Endometrial microvascular endothelial cells (primary cell): Measurements from ENCODE around the gene FOSB. TPM values are rescaled to one million over a fixed set of nuclear protein-coding genes. Genes with fewer than 3 reads are reported as not detected.

Experiments
- in situ Hi-C: cut with HindIII; loops from 2 replicates; pipeline ENCODE4 v1.10.0; 2017; ENCODE audit warnings: low sequenced_read_pairs, low pct_unique_long_range_greater_than_20kb; ENCODE audit errors: inconsistent ontology term
- total RNA-seq: library from RNA; depleted of rRNA; stranded (reverse); fragments of >200 nt; gene quantifications from one replicate; pipeline ENCODE4 v1.2.3, GENCODE V29; 2015; ENCODE audit errors: inconsistent ontology term

The FOSB gene
- total RNA-seq, 1 donor from 2014 or later, result 0.84 TPM

GRCh38 chr19:45440873-45441654 is 26.7 kb upstream of the FOSB start:
- in situ Hi-C loops, result no loop called here

DNA sequence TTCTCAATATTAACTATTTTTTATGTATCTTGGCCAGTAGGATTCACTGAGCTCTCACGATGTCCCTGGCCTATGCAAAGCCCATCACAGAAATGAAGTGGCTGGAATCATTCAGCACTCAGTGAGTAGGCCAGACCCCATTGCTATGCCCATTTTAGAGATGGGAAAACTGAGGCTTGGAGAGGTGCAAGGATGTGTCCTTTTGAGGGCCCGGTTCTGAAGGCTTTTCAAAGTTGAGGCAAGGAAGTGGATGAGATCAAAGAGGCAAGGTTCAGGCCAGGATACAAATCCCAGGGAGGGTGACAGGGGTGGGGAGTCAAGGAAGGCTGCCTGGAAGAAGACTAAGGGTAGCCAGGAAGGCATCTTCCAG is 25.4 kb upstream of the FOSB start:
- in situ Hi-C loops, result no loop called here

- in situ Hi-C loops, result no loop called here
Observed at GRCh38 chr19:45442778-45443461, 24.9 kb upstream of the FOSB start.

- in situ Hi-C loops, result no loop called here
Observed at GRCh38 chr19:45443462-45444317, 24.1 kb upstream of the FOSB start.

- in situ Hi-C loops, result no loop called here
Observed at GRCh38 chr19:45444318-45445041, 23.3 kb upstream of the FOSB start.

GRCh38 chr19:45445139-45445538 is 22.7 kb upstream of the FOSB start:
- in situ Hi-C loops, result no loop called here

DNA sequence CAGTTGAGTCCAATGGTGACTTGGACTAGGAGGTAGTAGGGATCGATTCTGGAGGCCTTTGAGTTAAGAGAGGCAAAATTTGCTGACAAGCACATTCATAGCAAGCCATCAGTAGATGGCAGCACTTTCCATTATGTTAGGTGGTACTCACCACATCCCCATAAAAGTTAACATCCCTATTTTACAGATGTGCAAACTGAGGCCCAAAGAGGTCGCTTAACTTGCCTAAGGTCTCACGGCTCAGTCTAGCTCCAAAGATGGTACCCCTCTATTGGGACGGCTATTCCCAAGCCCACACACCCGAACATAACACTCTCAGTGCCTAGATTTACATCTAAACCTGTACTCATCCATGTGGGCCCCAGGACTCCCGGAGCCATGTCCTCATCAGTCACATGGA is 21.5 kb upstream of the FOSB start:
- in situ Hi-C loops, result no loop called here

GRCh38 chr19:45446944-45447343 is 20.9 kb upstream of the FOSB start:
- in situ Hi-C loops, result no loop called here

GRCh38 chr19:45448425-45448756 is 19.4 kb upstream of the FOSB start:
- in situ Hi-C loops, result no loop called here

- in situ Hi-C loops, result no loop called here
Observed at GRCh38 chr19:45448887-45449299, 18.9 kb upstream of the FOSB start.

GRCh38 chr19:45450012-45450333 is 17.8 kb upstream of the FOSB start:
- in situ Hi-C loops, result no loop called here

- in situ Hi-C loops, result no loop called here
Observed at GRCh38 chr19:45451131-45451849, 16.5 kb upstream of the FOSB start.

GRCh38 chr19:45451850-45452387 is 15.9 kb upstream of the FOSB start:
- in situ Hi-C loops, result no loop called here

- in situ Hi-C loops, result no loop called here
Observed at GRCh38 chr19:45455707-45456499, 11.9 kb upstream of the FOSB start.

DNA sequence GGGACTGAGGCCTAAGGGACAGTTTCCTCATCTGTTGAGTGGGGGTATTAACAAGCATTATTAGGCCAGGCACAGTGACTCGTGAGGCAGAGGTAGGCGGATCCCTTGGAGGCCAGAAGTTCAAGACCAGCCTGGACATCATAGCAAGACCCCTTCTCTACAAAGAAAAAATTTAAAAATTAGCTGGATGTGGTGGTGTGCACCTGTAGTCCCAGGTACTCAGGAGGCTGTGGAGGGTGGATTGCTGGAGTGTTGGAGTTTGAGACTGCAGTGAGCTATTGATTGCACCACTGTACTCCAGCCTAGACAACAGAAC is 11.3 kb upstream of the FOSB start:
- in situ Hi-C loops, result no loop called here

DNA sequence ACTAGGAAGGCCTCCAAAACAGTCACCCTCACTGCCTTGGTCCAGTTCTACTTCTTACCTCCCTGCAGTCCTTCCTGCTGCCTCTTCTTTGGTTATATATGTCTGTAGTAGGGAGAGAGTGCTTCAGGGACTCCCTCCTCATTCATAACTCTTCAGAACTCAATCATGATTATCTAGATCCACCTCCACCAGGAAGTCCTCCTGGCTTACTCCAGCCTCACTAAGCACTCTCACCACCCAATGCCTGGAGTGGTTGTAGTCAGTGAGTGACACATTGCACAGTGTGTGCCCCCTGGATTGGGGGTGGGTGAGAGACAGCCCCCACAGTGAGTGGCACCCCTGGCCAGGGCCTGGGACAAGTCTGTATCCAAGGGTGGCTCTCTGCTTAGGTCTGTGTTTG is 10.0 kb upstream of the FOSB start:
- in situ Hi-C loops, result no loop called here

- in situ Hi-C loops, result no loop called here
Observed at GRCh38 chr19:45460807-45461347, 6.9 kb upstream of the FOSB start.

- in situ Hi-C loops, result no loop called here
Observed at GRCh38 chr19:45462174-45462573, 5.6 kb upstream of the FOSB start.
